OCI-LY7 (cell line): ENCODE results near the gene HOXA1. TPM values are rescaled to one million over a fixed set of nuclear protein-coding genes. Genes with fewer than 3 reads are reported as not detected.

ENCODE experiments used
- BruUV-seq: library from RNA; stranded (reverse); fragments of 400-500 nt; replicated peaks from 2 replicates; lab custom pipeline; 2021; lab: Mats Ljungman, UMichigan
- CTCF ChIA-PET: fragments of 300-600 bp; sonication (Branson Sonifier 250); formaldehyde crosslinking; loops from one replicate; lab custom pipeline; 2022; ENCODE audit warnings: antibody characterized with exemption; ENCODE audit not compliant: unreplicated experiment; lab: Charles Lee
- POLR2A ChIA-PET: fragments of 300-600 bp; sonication (Branson Sonifier 250); formaldehyde crosslinking; loops from one replicate; lab custom pipeline; 2022; ENCODE audit warnings: antibody characterized with exemption; lab: Charles Lee
- DNase-seq: peaks from one replicate; pipeline ENCODE4 v3.0.0-alpha.2; 2015; ENCODE audit warnings: low spot score
- H2AFZ ChIP-seq: fragments of 200-600 bp; sonication (generic), shearing (Covaris generic); 2 replicates; pipeline ENCODE4 v1.6.1; 2014; ENCODE audit warnings: mild to moderate bottlenecking, antibody characterized with exemption, low read length, moderate library complexity
- H3K27ac ChIP-seq: fragments of 200-600 bp; sonication (generic); 2 replicates; pipeline ENCODE4 v1.5.1; 2014; ENCODE audit warnings: mixed run types, low read depth, mild to moderate bottlenecking, moderate library complexity, low read length, inconsistent platforms; ENCODE audit not compliant: poor library complexity, severe bottlenecking
- H3K36me3 ChIP-seq: fragments of 200-600 bp; sonication (generic); 2 replicates; pipeline ENCODE4 v1.6.1; 2014; ENCODE audit warnings: mild to moderate bottlenecking, antibody characterized with exemption, low read length, moderate library complexity, mixed read lengths; ENCODE audit not compliant: insufficient read depth
- H3K4me1 ChIP-seq: fragments of 200-600 bp; sonication (generic); 2 replicates; pipeline ENCODE4 v1.5.1; 2014; ENCODE audit warnings: mild to moderate bottlenecking, low read length; ENCODE audit not compliant: insufficient read depth, poor library complexity, severe bottlenecking
- H3K4me2 ChIP-seq: fragments of 200-600 bp; sonication (generic); 2 replicates; pipeline ENCODE4 v1.6.1; 2014; ENCODE audit warnings: mild to moderate bottlenecking, low read length
- H3K4me3 ChIP-seq: fragments of 200-600 bp; sonication (generic); 2 replicates; pipeline ENCODE4 v1.5.1; 2014; ENCODE audit warnings: mild to moderate bottlenecking, low read depth, low read length; ENCODE audit not compliant: poor library complexity, severe bottlenecking
- H3K79me2 ChIP-seq: fragments of 200-600 bp; sonication (generic); 2 replicates; pipeline ENCODE4 v1.6.1; 2016; ENCODE audit warnings: low read depth, mild to moderate bottlenecking, low read length, moderate library complexity, mixed read lengths; ENCODE audit not compliant: insufficient read depth
- H3K9me2 ChIP-seq: fragments of 200-600 bp; sonication (generic); 2 replicates; pipeline ENCODE4 v1.6.1; 2016; ENCODE audit warnings: mild to moderate bottlenecking, low read length, mixed read lengths; ENCODE audit not compliant: insufficient read depth
- H3K9me3 ChIP-seq: fragments of 200-600 bp; sonication (generic); 2 replicates; pipeline ENCODE4 v1.6.1; 2014; ENCODE audit warnings: mild to moderate bottlenecking, mixed run types, low read length, mixed read lengths
- H4K20me1 ChIP-seq: fragments of 200-600 bp; sonication (generic); 2 replicates; pipeline ENCODE4 v1.6.1; 2014; ENCODE audit warnings: mild to moderate bottlenecking, antibody characterized with exemption, low read length, moderate library complexity, mixed read lengths; ENCODE audit not compliant: insufficient read depth
- CTCF ChIP-seq: fragments of 200-600 bp; sonication (generic); conservative IDR thresholded peaks from 2 replicates; pipeline ENCODE4 v1.5.1; 2014; ENCODE audit warnings: mild to moderate bottlenecking, antibody characterized with exemption, low read length, moderate library complexity, mixed read lengths
- EZH2phosphoT487 ChIP-seq: fragments of 200-600 bp; sonication (generic); IDR thresholded peaks from 2 replicates; pipeline ENCODE4 v1.6.1; 2018; ENCODE audit warnings: low read depth, borderline replicate concordance, mild to moderate bottlenecking, mixed run types, antibody characterized with exemption, low read length, moderate library complexity, mixed read lengths
- intact Hi-C: fragments of 100-400 bp; cut with micrococcal nuclease; formaldehyde crosslinking; loops from one replicate; pipeline ENCODE4 v1.10.0; 2022; ENCODE audit not compliant: unreplicated experiment
- total RNA-seq, 2 experiments: library from RNA; depleted of rRNA in 1 of 2; stranded (reverse); fragments of >200 nt in 1 of 2; shearing (Covaris generic) in 1 of 2; gene quantifications; 2 replicates each; pipeline ENCODE4 v1.2.3, GENCODE V29; 2014 to 2022

Gene HOXA1
- total RNA-seq, 2 experiments from 2014 or later: 3.0 to 8.2 TPM

GRCh38 chr7:27131390-27131819 is 35.6 kb upstream of the HOXA1 start:
- Histone ChIP-seq H3K9me3 (no peaks in the 10 kb centered on the region), H3K4me2 (peak overlapping the region; percentile 74), H3K4me3 (peak overlapping the region; percentile 76), H3K9me2 (no peaks in the 10 kb centered on the region), H3K36me3 (no peaks in the 10 kb centered on the region), H2AFZ (peak overlapping the region; percentile 79), H3K27ac (peak overlapping the region; percentile 14), H3K79me2 (no peaks in the 10 kb centered on the region), H4K20me1 (no peaks in the 10 kb centered on the region; the same call in 1 of the 2 replicates), H3K4me1 (peaks cover 4% of the 10 kb centered on the region)
- TF ChIP-seq CTCF (no peak), EZH2phosphoT487 (no peak)
- POLR2A ChIA-PET: interaction anchor here (0.6 to 1.5 kb wide), 9 partner anchors 10 to 449 kb away, joined by 3 to 11 read pairs (median 3); no protein-coding TSS in a partner anchor
- CTCF ChIA-PET: interaction anchor here (1.8 kb wide), 1 partner anchor 19 kb away, joined by 5 read pairs; no protein-coding TSS in a partner anchor
- BruUV-seq: no TSS peak
- DNase-seq: no peak
- intact Hi-C loops: no loop called here

- Histone ChIP-seq H4K20me1 (no peaks in the 10 kb centered on the region; the same call in 1 of the 2 replicates), H3K9me3 (no peaks in the 10 kb centered on the region), H3K9me2 (no peaks in the 10 kb centered on the region), H3K36me3 (no peaks in the 10 kb centered on the region), H3K27ac (peak within 1 kb of the TSS; percentile 14), H3K79me2 (no peaks in the 10 kb centered on the region), H3K4me3 (peak within 1 kb of the TSS; percentile 76), H3K4me1 (peaks cover 4% of the 10 kb centered on the region), H3K4me2 (peak within 1 kb of the TSS; percentile 74), H2AFZ (peak within 1 kb of the TSS; percentile 79)
- intact Hi-C loops: no loop called here
- POLR2A ChIA-PET: interaction anchor here (0.6 to 1.5 kb wide), 10 partner anchors 11 to 441 kb away, joined by 3 to 11 read pairs (median 3); no protein-coding TSS in a partner anchor
- CTCF ChIA-PET: interaction anchor here (1.8 kb wide), 1 partner anchor 20 kb away, joined by 5 read pairs; no protein-coding TSS in a partner anchor
- peak; percentile 73 for DNase-seq
- TSS peak; percentile 94 for BruUV-seq
- TF ChIP-seq EZH2phosphoT487 (no peak), CTCF (no peak)
Observed at GRCh38 chr7:27130540-27131389, 35.0 kb upstream of the HOXA1 start, which contains the start of gene HOXA4. Gene HOXA4, minus strand, starts transcription at chr7:27130757. Its CDS starts 24 bp downstream, at chr7:27130733.
